Ishikawa (cell line): ENCODE results near the gene BRICD5.

Experiments
- CEBPB ChIP-seq: IDR thresholded peaks from 2 replicates; pipeline ENCODE4 v1.6.1; 2012
- CREB1 ChIP-seq: IDR thresholded peaks from 2 replicates; pipeline ENCODE4 v1.6.1; 2012; ENCODE audit warnings: low read depth
- EGR1 ChIP-seq: IDR thresholded peaks from 2 replicates; pipeline ENCODE4 v1.6.1; 2012
- EP300 ChIP-seq: IDR thresholded peaks from 2 replicates; pipeline ENCODE4 v1.6.1; 2012; ENCODE audit warnings: borderline replicate concordance
- FOXM1 ChIP-seq: IDR thresholded peaks from 2 replicates; pipeline ENCODE4 v1.6.1; 2012; ENCODE audit warnings: low read depth, borderline replicate concordance
- NFIC ChIP-seq: IDR thresholded peaks from 2 replicates; pipeline ENCODE4 v1.6.1; 2012
- RAD21 ChIP-seq: IDR thresholded peaks from 2 replicates; pipeline ENCODE4 v1.6.1; 2012; ENCODE audit warnings: low read depth
- TAF1 ChIP-seq: IDR thresholded peaks from 2 replicates; pipeline ENCODE4 v1.6.1; 2012; ENCODE audit warnings: low read depth, mild to moderate bottlenecking
- TCF12 ChIP-seq: IDR thresholded peaks from 2 replicates; pipeline ENCODE4 v1.6.1; 2012; ENCODE audit warnings: low read depth
- TEAD4 ChIP-seq: IDR thresholded peaks from 2 replicates; pipeline ENCODE4 v1.6.1; 2012
- YY1 ChIP-seq: IDR thresholded peaks from 2 replicates; pipeline ENCODE4 v1.6.1; 2012; ENCODE audit warnings: low read depth
- ZBTB7A ChIP-seq: IDR thresholded peaks from 2 replicates; pipeline ENCODE4 v1.6.1; 2012; ENCODE audit warnings: low read depth
- TF ChIP-seq, protein P1 (sequence below): IDR thresholded peaks from 2 replicates; pipeline ENCODE4 v1.6.1; 2012
- TF ChIP-seq, protein P2 (sequence below): IDR thresholded peaks from 2 replicates; pipeline ENCODE4 v1.6.1; 2012
- TF ChIP-seq, protein P3 (sequence below): IDR thresholded peaks from 2 replicates; pipeline ENCODE4 v1.6.1; 2012; ENCODE audit warnings: low read depth, mild to moderate bottlenecking

The BRICD5 gene

DNA sequence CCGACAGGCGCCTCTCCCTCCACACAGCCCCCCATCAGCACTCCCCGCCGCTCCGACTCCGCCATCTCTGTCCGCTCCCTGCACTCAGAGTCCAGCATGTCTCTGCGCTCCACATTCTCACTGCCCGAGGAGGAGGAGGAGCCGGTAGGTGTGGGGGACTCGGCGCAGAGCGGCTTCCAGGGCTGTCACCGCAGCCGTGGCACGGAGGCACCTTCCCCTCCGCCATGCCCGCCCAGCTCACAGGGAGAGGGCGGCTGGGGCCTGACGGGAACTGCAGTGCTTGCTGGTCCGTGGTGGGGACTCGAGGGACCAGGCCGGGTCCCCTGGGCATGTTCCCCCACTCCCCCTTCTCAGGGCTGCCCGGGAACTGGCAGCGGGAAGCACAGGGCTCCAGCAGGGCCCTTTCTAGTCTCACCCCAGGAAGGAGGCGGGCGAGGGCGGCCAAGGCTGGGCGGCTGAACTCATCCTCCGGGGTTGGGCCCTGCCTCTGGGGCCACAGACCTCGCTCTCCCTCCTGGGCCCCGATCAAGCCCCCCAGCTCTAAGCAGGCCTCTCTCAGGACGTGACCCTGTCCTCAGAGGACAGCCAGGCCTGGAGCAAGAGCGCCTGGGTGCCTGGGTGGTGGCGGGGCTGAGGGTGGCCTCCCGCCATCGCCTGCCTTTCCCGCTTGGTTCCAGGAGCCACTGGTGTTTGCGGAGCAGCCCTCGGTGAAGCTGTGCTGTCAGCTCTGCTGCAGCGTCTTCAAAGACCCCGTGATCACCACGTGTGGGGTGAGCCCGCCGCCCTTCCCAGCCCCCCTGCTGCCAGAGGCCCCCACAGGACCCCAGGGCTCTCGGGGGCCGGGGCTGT is 39.9 kb downstream of the BRICD5 start:
- TF ChIP-seq CEBPB (no peak), TEAD4 (no peak), YY1 (no peak), TAF1 (no peak), RAD21 (no peak), TCF12 (no peak), CREB1 (no peak), EP300 (no peak), ZBTB7A (no peak), FOXM1 (no peak), EGR1 (no peak), NFIC (no peak)
- TF ChIP-seq, protein P1, sequence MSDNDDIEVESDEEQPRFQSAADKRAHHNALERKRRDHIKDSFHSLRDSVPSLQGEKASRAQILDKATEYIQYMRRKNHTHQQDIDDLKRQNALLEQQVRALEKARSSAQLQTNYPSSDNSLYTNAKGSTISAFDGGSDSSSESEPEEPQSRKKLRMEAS = no peak
- TF ChIP-seq, protein P2, sequence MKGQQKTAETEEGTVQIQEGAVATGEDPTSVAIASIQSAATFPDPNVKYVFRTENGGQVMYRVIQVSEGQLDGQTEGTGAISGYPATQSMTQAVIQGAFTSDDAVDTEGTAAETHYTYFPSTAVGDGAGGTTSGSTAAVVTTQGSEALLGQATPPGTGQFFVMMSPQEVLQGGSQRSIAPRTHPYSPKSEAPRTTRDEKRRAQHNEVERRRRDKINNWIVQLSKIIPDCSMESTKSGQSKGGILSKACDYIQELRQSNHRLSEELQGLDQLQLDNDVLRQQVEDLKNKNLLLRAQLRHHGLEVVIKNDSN = no peak
- TF ChIP-seq, protein P3, sequence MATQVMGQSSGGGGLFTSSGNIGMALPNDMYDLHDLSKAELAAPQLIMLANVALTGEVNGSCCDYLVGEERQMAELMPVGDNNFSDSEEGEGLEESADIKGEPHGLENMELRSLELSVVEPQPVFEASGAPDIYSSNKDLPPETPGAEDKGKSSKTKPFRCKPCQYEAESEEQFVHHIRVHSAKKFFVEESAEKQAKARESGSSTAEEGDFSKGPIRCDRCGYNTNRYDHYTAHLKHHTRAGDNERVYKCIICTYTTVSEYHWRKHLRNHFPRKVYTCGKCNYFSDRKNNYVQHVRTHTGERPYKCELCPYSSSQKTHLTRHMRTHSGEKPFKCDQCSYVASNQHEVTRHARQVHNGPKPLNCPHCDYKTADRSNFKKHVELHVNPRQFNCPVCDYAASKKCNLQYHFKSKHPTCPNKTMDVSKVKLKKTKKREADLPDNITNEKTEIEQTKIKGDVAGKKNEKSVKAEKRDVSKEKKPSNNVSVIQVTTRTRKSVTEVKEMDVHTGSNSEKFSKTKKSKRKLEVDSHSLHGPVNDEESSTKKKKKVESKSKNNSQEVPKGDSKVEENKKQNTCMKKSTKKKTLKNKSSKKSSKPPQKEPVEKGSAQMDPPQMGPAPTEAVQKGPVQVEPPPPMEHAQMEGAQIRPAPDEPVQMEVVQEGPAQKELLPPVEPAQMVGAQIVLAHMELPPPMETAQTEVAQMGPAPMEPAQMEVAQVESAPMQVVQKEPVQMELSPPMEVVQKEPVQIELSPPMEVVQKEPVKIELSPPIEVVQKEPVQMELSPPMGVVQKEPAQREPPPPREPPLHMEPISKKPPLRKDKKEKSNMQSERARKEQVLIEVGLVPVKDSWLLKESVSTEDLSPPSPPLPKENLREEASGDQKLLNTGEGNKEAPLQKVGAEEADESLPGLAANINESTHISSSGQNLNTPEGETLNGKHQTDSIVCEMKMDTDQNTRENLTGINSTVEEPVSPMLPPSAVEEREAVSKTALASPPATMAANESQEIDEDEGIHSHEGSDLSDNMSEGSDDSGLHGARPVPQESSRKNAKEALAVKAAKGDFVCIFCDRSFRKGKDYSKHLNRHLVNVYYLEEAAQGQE = no peak

DNA sequence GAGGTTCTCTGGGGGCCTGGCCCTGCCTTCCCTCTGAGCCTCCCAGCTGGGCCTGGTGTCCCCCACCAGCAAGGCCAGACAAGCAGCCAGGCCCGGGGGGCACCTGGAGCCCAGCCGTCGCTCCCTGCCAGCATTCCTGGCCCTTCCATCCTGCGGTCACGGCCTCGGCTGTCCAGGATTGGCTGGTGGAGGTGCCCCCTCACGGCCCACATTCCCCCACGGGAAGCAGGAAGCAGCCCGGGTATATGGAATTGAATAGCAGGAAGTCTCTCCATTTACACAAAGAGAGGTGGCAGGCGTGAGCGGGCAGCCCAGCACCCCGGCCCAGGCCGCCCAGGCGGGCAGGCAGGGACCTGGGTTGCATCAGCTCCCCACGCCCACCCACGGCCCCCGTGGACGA is 40.6 kb downstream of the BRICD5 start:
- TF ChIP-seq NFIC = no peak
- TF ChIP-seq, protein P1 = no peak
- TF ChIP-seq, protein P2 = no peak
- no peak for TF ChIP-seq CEBPB
- TF ChIP-seq EGR1 = no peak
- no peak for TF ChIP-seq YY1
- no peak for TF ChIP-seq FOXM1

DNA sequence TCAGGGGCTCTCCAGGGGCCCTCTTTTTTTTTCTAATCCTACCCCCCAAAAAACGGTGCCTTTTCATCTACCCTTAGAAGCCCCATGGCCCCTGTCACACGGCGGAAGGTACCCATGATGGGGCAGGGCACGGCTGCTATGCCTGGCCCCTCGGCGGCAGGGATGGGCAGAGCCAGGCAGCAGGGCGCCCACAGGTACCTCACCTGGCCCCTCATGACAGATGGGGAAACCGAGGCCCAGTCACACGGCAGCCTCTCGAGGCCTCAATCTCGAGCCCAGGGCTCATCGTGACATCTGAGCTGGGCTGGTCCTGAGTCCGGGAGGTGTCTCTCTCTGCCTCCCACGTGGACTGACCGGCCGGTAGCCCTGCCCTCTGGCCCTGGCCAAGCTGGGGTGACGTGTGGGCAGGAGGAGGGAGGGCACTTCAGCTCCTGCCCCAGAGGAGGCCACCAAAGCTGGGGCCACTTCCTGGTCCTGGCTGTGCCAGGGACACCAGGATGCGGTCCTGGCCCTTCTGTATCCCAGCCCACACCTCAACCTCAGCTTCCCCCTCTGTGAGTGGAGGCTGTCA is 43.5 kb downstream of the BRICD5 start:
- TF ChIP-seq EGR1 = no peak
- TF ChIP-seq CREB1 = no peak
- TF ChIP-seq, protein P3 = no peak
- no peak for TF ChIP-seq YY1
- no peak for TF ChIP-seq RAD21
- no peak for TF ChIP-seq TCF12
- no peak for TF ChIP-seq ZBTB7A

DNA sequence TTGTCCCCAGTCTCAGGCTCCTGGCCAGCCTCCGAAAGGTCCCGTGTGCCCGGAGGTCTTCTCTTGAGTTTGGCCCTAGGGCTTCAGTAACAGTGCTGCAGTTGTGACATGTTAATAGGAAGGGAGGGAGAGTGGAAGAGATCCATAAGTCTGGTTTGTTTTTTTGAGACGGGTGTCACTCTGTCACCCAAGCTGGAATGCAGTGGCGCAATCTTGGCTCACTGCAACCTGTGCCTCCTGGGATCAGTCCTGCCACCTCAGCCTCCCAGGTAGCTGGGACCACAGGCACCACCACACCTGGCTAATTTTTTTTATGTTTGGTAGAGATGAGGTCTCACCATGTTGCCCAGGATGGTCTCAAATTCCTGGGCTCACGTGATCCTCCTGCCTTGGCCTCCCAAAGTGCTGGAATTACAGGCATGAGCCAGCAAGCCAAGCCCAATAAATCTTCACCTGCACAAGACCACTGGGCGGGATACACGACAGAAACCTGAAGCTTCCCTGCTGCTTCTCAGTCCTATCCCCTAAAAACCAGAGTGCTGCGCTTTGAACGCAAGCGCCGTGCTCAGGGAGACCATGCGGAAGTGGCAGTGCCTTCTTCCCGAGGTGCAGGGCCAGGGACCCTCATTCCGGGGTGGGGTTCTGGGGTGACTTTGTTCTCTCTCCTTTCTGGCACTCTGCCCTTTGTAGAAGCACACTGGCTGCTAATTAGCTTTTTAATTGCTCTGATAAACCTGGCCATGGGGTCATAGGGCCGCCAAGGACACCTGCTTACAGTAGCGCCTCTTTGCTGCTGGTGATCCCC is 44.2 kb downstream of the BRICD5 start:
- TF ChIP-seq CEBPB (peak; percentile 52; the same call in 1 of the 2 replicates), EGR1 (no peak)
- TF ChIP-seq, protein P2 = peak; percentile 60

DNA sequence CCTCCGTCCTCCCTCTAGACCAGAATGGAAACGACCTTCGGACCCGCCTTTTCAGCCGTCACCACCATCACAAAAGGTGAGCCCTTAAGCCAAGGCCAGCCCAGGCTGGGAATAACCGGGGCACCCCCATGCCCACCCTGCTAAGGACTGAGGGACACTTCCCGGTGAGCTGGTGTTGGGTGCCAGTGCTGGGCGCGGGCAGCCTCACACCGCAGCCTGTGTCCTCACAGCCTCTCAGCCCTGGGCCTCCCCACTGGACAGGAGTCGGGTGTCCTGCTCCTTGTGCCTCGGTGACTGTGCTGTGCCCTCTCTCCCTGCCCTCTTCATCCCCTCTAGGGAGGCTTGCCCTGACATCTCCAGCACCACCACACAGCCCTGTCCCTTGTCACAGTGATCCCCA is 44.8 kb downstream of the BRICD5 start:
- TF ChIP-seq, protein P2 = no peak
- no peak for TF ChIP-seq TCF12
- TF ChIP-seq TAF1 = no peak
- no peak for TF ChIP-seq TEAD4
- TF ChIP-seq CREB1 = no peak
- TF ChIP-seq YY1 = no peak
- no peak for TF ChIP-seq RAD21
- TF ChIP-seq EP300 = no peak
- TF ChIP-seq, protein P3 = no peak
- TF ChIP-seq, protein P1 = no peak
- no peak for TF ChIP-seq EGR1
- TF ChIP-seq ZBTB7A = no peak
